UCSD-AML1 (cell line): ENCODE data around the gene CDC7.
"Not testable (repeated sequence)": the region's sequence is repeated elsewhere in the genome, so short reads cannot be mapped to it uniquely, and the experiment has no call there.

Source experiments
- DNase-seq: peaks from one replicate; lab custom pipeline; 2025; ENCODE audit not compliant: unreplicated experiment; lab: John Stamatoyannopoulos, UW

The CDC7 gene

DNA sequence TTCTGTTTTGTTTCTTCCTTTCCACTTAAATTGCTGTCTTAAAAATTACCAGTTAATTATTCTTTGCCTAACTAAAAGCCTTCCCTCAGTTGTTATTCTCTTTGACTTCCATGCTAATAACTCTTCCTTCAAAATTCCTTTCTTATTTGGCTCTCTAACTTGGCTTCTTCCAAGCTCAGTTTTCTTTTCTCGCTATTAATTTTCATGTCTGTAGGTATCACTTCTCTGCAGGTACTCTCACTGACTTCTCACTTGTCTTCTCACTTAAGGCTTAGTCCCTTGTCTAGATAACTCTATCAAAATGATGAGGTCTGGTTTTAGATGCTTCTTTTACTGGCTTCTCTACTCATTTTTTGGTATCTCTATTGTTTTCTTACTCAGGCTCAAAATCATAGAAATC is 10.1 kb downstream of the CDC7 start:
- DNase-seq: no peak

GRCh38 chr1:91511386-91511785 is 10.7 kb downstream of the CDC7 start:
- DNase-seq: no peak

DNA sequence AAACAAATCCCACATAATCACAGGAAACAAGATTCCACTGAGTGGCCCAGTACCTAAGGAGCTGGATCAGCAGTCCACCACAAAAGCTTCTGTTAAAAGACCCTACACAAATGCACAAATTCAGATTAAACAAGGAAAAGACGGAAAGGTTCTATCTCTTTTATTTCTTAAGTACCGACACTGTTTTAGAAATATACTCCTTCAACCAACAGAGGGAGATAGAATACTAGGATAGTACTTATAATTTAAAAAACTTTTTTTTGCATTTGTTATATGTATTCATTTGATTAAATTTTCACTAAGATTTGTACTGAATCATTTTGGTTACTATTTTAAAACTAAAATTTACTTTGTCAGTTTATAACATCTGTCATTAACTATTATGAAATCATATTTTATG is 12.5 kb downstream of the CDC7 start:
- no peak for DNase-seq

- no peak for DNase-seq
Observed at GRCh38 chr1:91513706-91514105, 13.1 kb downstream of the CDC7 start.

DNA sequence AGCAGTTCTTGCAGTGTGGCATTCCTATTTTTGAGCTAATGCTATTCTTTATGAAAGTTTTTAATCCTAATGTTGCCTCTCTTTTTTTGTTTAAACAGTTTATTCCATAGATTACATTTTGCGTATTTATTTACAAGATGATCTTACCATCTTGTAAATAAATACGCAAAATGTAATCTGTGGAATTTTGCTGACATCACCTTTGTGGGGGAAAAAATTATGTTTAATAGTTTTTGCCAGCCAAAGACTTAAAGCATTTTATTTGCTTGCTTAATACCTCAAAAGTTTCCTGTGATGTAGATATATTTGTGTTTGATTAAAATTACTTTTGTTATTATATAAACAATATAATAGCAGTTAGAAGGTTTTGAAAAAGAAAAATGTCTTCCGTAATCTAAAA is 15.3 kb downstream of the CDC7 start:
- DNase-seq: no peak

DNA sequence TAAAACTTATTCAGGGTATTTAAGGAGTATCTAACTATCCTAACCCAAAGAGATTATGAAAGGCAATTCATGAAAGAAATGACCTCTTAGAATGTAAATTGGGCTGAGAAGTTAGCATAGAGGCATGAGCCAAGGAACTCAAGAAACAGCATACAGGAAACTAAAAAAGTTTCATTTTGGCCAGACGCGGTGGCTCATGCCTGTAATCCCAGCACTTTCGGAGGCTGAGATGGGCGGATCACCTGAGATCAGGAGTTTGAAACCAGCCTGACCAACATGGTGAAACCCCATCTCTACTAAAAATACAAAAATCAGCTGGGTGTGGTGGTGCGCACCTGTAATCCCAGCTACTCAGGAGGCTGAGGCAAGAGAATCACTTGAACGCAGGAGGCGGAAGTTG is 16.0 kb downstream of the CDC7 start:
- not testable (repeated sequence) for DNase-seq

- DNase-seq: not testable (repeated sequence)
Observed at GRCh38 chr1:91519167-91519566, 18.5 kb downstream of the CDC7 start.

DNA sequence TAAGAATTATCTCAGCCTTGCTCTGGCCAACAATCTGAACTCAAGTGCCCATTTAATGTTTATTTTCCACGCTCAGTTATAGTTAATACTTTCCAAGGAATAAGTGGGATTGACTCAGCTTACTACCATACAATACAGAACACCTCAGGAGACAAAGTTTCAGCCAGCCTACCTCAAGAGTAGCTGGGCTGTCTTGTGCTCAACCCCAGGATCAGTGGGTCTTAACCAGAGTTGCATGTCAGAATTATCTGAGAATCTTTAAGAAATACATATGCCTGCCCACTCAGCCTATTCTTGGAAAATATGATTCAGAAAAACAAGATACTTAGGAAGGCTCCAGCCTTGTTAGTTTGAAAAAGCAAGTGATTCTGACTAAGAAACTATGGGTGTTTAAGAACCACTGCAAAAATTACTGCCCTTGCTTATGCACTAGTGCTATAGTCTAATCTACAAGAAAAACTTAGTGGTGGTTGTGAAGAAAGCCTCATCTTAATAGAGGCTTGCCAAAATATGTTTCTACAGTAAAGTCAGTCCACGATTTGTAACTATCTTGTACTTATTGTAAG is 20.4 kb downstream of the CDC7 start:
- DNase-seq: no peak

GRCh38 chr1:91523482-91523881 is 22.8 kb downstream of the CDC7 start:
- DNase-seq: no peak

- no peak for DNase-seq
Observed at GRCh38 chr1:91526496-91526895, 25.8 kb downstream of the CDC7 start.

DNA sequence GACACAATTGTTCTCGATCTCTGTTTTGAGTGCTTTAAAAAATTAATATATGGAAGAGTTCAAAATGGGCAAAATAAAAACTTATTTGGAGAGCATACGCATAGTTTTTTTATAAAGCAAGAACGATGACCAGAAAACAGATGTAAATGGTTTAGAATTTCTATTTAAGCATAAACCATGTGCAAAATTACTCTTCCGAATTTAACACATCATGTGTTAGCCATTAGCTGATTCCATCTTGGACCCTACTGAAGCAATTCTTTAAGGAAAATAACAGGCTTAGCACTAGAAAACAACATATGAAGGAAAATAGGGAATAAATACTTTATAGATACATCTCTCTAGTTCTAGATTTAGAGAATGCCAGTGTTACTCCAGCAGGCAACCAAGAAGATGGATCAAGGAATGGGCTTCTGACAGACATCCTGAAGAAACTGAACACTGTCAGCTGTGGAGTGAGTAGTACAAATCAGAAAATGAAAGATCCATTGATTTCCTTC is 26.7 kb downstream of the CDC7 start:
- DNase-seq: no peak

GRCh38 chr1:91527781-91528180 is 27.1 kb downstream of the CDC7 start:
- DNase-seq: no peak

- no peak for DNase-seq
Observed at GRCh38 chr1:91529856-91530255, 29.2 kb downstream of the CDC7 start.

- no peak for DNase-seq
Observed at GRCh38 chr1:91533361-91534024, 32.8 kb downstream of the CDC7 start.

DNA sequence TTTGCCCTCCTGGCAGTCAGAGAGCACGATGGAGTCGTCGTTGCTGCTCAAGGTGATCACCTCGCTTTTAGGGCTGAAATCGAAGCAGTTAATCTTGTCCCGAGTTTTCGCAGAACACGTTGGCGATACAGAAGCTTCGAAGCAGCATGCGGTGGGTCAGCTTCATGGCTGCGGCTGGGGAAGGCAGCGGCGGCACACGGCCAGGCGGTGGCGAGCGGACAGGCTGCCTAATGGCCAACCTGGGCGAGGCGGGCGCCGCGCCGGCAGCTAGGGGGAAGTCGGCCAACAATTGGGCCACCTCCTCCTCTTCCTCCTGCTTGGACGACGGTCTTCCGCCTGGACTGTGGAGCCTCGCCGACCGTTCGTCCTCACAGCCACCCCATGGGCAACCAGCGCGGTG is 34.8 kb downstream of the CDC7 start:
- no peak for DNase-seq

- DNase-seq: no peak
Observed at GRCh38 chr1:91537281-91537986, 36.8 kb downstream of the CDC7 start.

GRCh38 chr1:91537987-91538304 is 37.3 kb downstream of the CDC7 start:
- DNase-seq: no peak

GRCh38 chr1:91540910-91541309 is 40.3 kb downstream of the CDC7 start:
- no peak for DNase-seq

DNA sequence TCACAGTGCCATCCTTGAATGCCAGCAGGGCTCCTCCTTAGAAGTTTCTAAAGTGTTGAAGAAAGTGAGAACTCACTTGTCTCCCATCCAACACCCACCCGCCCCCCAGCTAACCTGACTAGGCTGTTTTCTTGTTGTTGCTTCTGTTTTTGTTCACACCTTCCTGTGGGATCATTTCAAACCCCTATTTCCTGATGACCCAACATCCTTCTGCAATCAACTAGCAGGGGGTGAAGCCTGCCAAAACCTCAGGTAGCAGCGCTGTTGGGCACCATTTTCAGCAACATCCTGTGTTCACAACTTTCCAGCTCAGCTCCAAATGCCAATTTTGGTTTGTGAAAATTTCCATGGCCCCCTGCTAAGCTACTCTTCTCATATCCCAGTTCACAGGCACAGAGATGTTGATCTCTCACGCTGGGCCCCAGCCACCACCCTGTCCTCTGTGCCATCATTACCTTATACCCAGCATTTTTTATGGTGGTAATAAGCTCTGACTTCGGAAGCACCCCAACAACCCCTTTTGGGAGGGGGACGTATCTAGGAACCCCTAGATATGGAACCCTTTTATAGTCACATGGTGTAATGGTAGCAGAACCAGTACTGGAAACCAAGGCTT is 41.4 kb downstream of the CDC7 start:
- no peak for DNase-seq

DNA sequence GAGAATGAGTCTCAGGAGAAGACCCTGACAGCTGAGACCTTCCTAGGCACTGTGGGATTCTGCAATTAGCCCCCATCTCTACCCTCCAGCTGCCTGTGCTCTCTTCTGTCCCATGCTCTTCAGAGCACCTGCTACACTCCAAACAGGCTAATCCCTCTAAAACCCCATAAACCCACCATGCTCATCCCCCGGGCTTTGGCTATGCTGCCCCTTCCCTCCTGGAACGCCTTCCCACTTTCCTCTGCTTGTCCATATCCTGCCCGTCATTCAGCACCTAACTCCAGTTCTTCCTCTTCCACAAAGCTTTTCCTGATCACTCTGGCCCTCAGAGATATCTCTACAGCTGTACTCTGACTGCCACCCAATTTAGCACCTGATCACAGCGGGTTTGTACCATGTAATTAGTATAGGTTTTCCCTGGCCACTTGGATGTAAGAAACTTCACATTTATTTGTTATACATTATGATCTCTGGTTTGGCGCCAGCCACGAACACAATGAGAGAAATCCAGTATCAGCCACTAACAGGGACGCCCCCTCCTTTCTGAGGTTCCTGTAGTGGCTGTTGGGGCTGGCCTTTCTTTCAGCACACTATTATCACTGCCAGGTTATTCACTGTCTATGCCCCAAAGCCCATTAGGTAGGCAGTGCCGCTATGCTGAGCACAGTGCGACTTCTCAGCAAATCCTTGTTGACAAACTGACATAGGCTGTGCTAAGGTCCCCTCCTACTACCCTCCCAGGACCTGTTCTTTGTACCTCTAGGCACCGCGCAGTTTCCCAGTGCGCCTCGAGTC is 45.1 kb downstream of the CDC7 start:
- no peak for DNase-seq

- DNase-seq: no peak
Observed at GRCh38 chr1:91546301-91546581, 45.6 kb downstream of the CDC7 start.

GRCh38 chr1:91546876-91547275 is 46.2 kb downstream of the CDC7 start:
- no peak for DNase-seq
